Measurements from ENCODE around the gene ACOX2. TPM values are rescaled to one million over a fixed set of nuclear protein-coding genes. Genes with fewer than 3 reads are reported as not detected.

The ACOX2 gene
- total RNA-seq, 4 donors from 2014 or later: 5.7 to 12.2 (median 8.5) TPM

- no peak overlapping the region for H3K27ac ChIP-seq
- peaks cover 13% of the 10 kb centered on the region for H3K4me1 ChIP-seq
- H3K4me3 ChIP-seq: no peak overlapping the region
- no peak for DNase-seq (ENCODE audit: low spot score in 2 of 2)
- H3K27me3 ChIP-seq: no peaks in the 10 kb centered on the region
- no peaks in the 10 kb centered on the region for H3K9me3 ChIP-seq
- peaks cover 30% of the 10 kb centered on the region for H3K36me3 ChIP-seq
- TF ChIP-seq EP300 (IDR thresholded peaks at IDR 0.05) (no peak), POLR2AphosphoS5 (IDR thresholded peaks at IDR 0.05) (peak in 1 of 3 donors; percentile 36), CTCF (IDR thresholded peaks at IDR 0.05) (no peak), POLR2A (IDR thresholded peaks at IDR 0.05) (no peak)
- 85% methylated on average over 7 of the region's 7 CpGs for WGBS
Measured at GRCh38 chr3:58526515-58526957, 10.5 kb downstream of the ACOX2 start.

GRCh38 chr3:58524326-58524888 lies 12.6 kb downstream of the ACOX2 start:
- H3K9me3 ChIP-seq: no peaks in the 10 kb centered on the region
- peaks cover 37% of the 10 kb centered on the region for H3K36me3 ChIP-seq
- peaks cover 13% of the 10 kb centered on the region for H3K4me1 ChIP-seq
- 93% methylated on average over 10 of the region's 11 CpGs for WGBS
- TF ChIP-seq CTCF (IDR thresholded peaks at IDR 0.05) (no peak), POLR2AphosphoS5 (IDR thresholded peaks at IDR 0.05) (no peak), EP300 (IDR thresholded peaks at IDR 0.05) (no peak), POLR2A (IDR thresholded peaks at IDR 0.05) (no peak)
- H3K27ac ChIP-seq: no peak overlapping the region
- no peaks in the 10 kb centered on the region for H3K27me3 ChIP-seq
- no peak for DNase-seq (ENCODE audit: low spot score in 2 of 2)
- no peak overlapping the region for H3K4me3 ChIP-seq

- no peak for DNase-seq (ENCODE audit: low spot score in 2 of 2)
- TF ChIP-seq CTCF (IDR thresholded peaks at IDR 0.05): no peak
- no peak for TF ChIP-seq POLR2A (IDR thresholded peaks at IDR 0.05)
- no peak for TF ChIP-seq POLR2AphosphoS5 (IDR thresholded peaks at IDR 0.05)
- no peak for TF ChIP-seq EP300 (IDR thresholded peaks at IDR 0.05)
- peaks cover 37% of the 10 kb centered on the region for H3K36me3 ChIP-seq
- no peaks in the 10 kb centered on the region for H3K27me3 ChIP-seq
- H3K4me3 ChIP-seq: no peak overlapping the region
- H3K9me3 ChIP-seq: no peaks in the 10 kb centered on the region
- H3K4me1 ChIP-seq: peaks cover 8% of the 10 kb centered on the region
- 80% methylated on average over 5 of the region's 5 CpGs for WGBS
- H3K27ac ChIP-seq: no peak overlapping the region
Measured at GRCh38 chr3:58522759-58523425, 14.1 kb downstream of the ACOX2 start.

GRCh38 chr3:58521917-58522631 lies 14.9 kb downstream of the ACOX2 start:
- Histone ChIP-seq H3K27ac (no peak overlapping the region), H3K4me3 (no peak overlapping the region), H3K9me3 (no peaks in the 10 kb centered on the region), H3K36me3 (peaks cover 37% of the 10 kb centered on the region), H3K4me1 (peaks cover 8% of the 10 kb centered on the region), H3K27me3 (no peaks in the 10 kb centered on the region)
- WGBS: 73% methylated on average over 10 of the region's 10 CpGs
- no peak for TF ChIP-seq POLR2AphosphoS5 (IDR thresholded peaks at IDR 0.05)
- no peak for TF ChIP-seq POLR2A (IDR thresholded peaks at IDR 0.05)
- TF ChIP-seq CTCF (IDR thresholded peaks at IDR 0.05): no peak
- TF ChIP-seq EP300 (IDR thresholded peaks at IDR 0.05): no peak
- no peak for DNase-seq (ENCODE audit: low spot score in 2 of 2)

GRCh38 chr3:58521336-58521670 lies 15.7 kb downstream of the ACOX2 start:
- Histone ChIP-seq H3K9me3 (no peaks in the 10 kb centered on the region), H3K4me3 (no peak overlapping the region), H3K4me1 (peaks cover 5% of the 10 kb centered on the region), H3K36me3 (peaks cover 39% of the 10 kb centered on the region), H3K27me3 (no peaks in the 10 kb centered on the region), H3K27ac (no peak overlapping the region)
- DNase-seq (ENCODE audit: low spot score in 2 of 2): no peak
- TF ChIP-seq CTCF (IDR thresholded peaks at IDR 0.05) (no peak), POLR2A (IDR thresholded peaks at IDR 0.05) (no peak), EP300 (IDR thresholded peaks at IDR 0.05) (no peak), POLR2AphosphoS5 (IDR thresholded peaks at IDR 0.05) (no peak)
- 97% methylated on average over 3 of the region's 3 CpGs for WGBS

All from suprapubic skin (tissue), 4 donors.